ENCODE measurements around the gene ANP32D.
"Not testable (repeated sequence)": the region's sequence is repeated elsewhere in the genome, so short reads cannot be mapped to it uniquely, and the experiment has no call there.

Gene ANP32D

GRCh38 chr12:48472259-48472658 lies at the start of gene ANP32D:
TSS of gene ANP32D (plus strand) at chr12:48472559. CDS start at chr12:48472665, 106 bp downstream.
- peaks cover 63% of the 10 kb centered on the region for H3K9me3 ChIP-seq (ENCODE audit: insufficient read depth, low read depth, low read length)
- no peaks in the 10 kb centered on the region for H3K36me3 ChIP-seq (ENCODE audit: insufficient read depth, low read depth, low read length)
- H3K4me1 ChIP-seq (ENCODE audit: insufficient read depth, low read length) = no peaks in the 10 kb centered on the region
- H3K27me3 ChIP-seq (ENCODE audit: insufficient read depth, low read length) = no peaks in the 10 kb centered on the region
- H3K9ac ChIP-seq (ENCODE audit: low read depth, low read length) = no peak within 1 kb of the TSS
- no peak within 1 kb of the TSS for H3K4me3 ChIP-seq (ENCODE audit: low read length)
- no peak within 1 kb of the TSS for H3K27ac ChIP-seq (ENCODE audit: low read length)

- no peak overlapping the region for H3K9ac ChIP-seq (ENCODE audit: low read depth, low read length)
Measured at GRCh38 chr12:48423171-48423570, 49.2 kb upstream of the ANP32D start.

GRCh38 chr12:48424644-48425043 lies 47.7 kb upstream of the ANP32D start:
- Histone ChIP-seq H3K27ac (ENCODE audit: low read length) (no peak overlapping the region), H3K9ac (ENCODE audit: low read depth, low read length) (no peak overlapping the region), H3K36me3 (ENCODE audit: insufficient read depth, low read depth, low read length) (no peaks in the 10 kb centered on the region), H3K9me3 (ENCODE audit: insufficient read depth, low read depth, low read length) (0 out of 2 replicates have a peak, but pooled peaks cover 4% of the 10 kb centered on the region), H3K4me3 (ENCODE audit: low read length) (no peak overlapping the region), H3K4me1 (ENCODE audit: insufficient read depth, low read length) (peaks cover 10% of the 10 kb centered on the region; the same call in 1 of the 2 replicates), H3K27me3 (ENCODE audit: insufficient read depth, low read length) (peaks cover 18% of the 10 kb centered on the region)

More at GRCh38 chr12:48423171-48423570, 49.2 kb upstream of the ANP32D start:
- H3K4me3 ChIP-seq (ENCODE audit: low read length) = no peak overlapping the region
- H3K36me3 ChIP-seq (ENCODE audit: insufficient read depth, low read depth, low read length) = no peaks in the 10 kb centered on the region
- H3K9me3 ChIP-seq (ENCODE audit: insufficient read depth, low read depth, low read length) = no peaks in the 10 kb centered on the region
- no peak overlapping the region for H3K27ac ChIP-seq (ENCODE audit: low read length)
- H3K4me1 ChIP-seq (ENCODE audit: insufficient read depth, low read length) = peaks cover 12% of the 10 kb centered on the region; the same call in 1 of the 2 replicates
- peaks cover 29% of the 10 kb centered on the region for H3K27me3 ChIP-seq (ENCODE audit: insufficient read depth, low read length)

GRCh38 chr12:48434016-48434415 lies 38.3 kb upstream of the ANP32D start:
- not testable (repeated sequence) for H3K4me3 ChIP-seq (ENCODE audit: low read length); H3K9ac ChIP-seq (ENCODE audit: low read depth, low read length); H3K27me3 ChIP-seq (ENCODE audit: insufficient read depth, low read length); H3K27ac ChIP-seq (ENCODE audit: low read length); H3K4me1 ChIP-seq (ENCODE audit: insufficient read depth, low read length); H3K36me3 ChIP-seq (ENCODE audit: insufficient read depth, low read depth, low read length)
- peaks cover 14% of the 10 kb centered on the region; the same call in 1 of the 2 replicates for H3K9me3 ChIP-seq (ENCODE audit: insufficient read depth, low read depth, low read length)

- Histone ChIP-seq H3K36me3 (ENCODE audit: insufficient read depth, low read depth, low read length) (no peaks in the 10 kb centered on the region), H3K27ac (ENCODE audit: low read length) (no peak overlapping the region), H3K4me1 (ENCODE audit: insufficient read depth, low read length) (peaks cover 2% of the 10 kb centered on the region; the same call in 1 of the 2 replicates), H3K9me3 (ENCODE audit: insufficient read depth, low read depth, low read length) (no peaks in the 10 kb centered on the region), H3K9ac (ENCODE audit: low read depth, low read length) (no peak overlapping the region), H3K27me3 (ENCODE audit: insufficient read depth, low read length) (no peaks in the 10 kb centered on the region), H3K4me3 (ENCODE audit: low read length) (no peak overlapping the region)
Measured at GRCh38 chr12:48441069-48441468, 31.3 kb upstream of the ANP32D start.

- no peaks in the 10 kb centered on the region for H3K9me3 ChIP-seq (ENCODE audit: insufficient read depth, low read depth, low read length)
- no peak overlapping the region for H3K27ac ChIP-seq (ENCODE audit: low read length)
- no peak overlapping the region for H3K9ac ChIP-seq (ENCODE audit: low read depth, low read length)
- no peaks in the 10 kb centered on the region for H3K27me3 ChIP-seq (ENCODE audit: insufficient read depth, low read length)
- H3K4me3 ChIP-seq (ENCODE audit: low read length) = no peak overlapping the region
- no peaks in the 10 kb centered on the region for H3K36me3 ChIP-seq (ENCODE audit: insufficient read depth, low read depth, low read length)
- H3K4me1 ChIP-seq (ENCODE audit: insufficient read depth, low read length) = peaks cover 4% of the 10 kb centered on the region; the same call in 1 of the 2 replicates
Measured at GRCh38 chr12:48442179-48442847, 30.0 kb upstream of the ANP32D start.

GRCh38 chr12:48445538-48445937 lies 26.8 kb upstream of the ANP32D start:
- Histone ChIP-seq H3K27ac (ENCODE audit: low read length) (no peak overlapping the region), H3K9ac (ENCODE audit: low read depth, low read length) (no peak overlapping the region), H3K4me3 (ENCODE audit: low read length) (no peak overlapping the region), H3K27me3 (ENCODE audit: insufficient read depth, low read length) (no peaks in the 10 kb centered on the region), H3K4me1 (ENCODE audit: insufficient read depth, low read length) (peaks cover 4% of the 10 kb centered on the region; the same call in 1 of the 2 replicates), H3K9me3 (ENCODE audit: insufficient read depth, low read depth, low read length) (peaks cover 7% of the 10 kb centered on the region), H3K36me3 (ENCODE audit: insufficient read depth, low read depth, low read length) (no peaks in the 10 kb centered on the region)

- Histone ChIP-seq H3K4me1 (ENCODE audit: insufficient read depth, low read length) (peaks cover 4% of the 10 kb centered on the region; the same call in 1 of the 2 replicates), H3K9me3 (ENCODE audit: insufficient read depth, low read depth, low read length) (peaks cover 7% of the 10 kb centered on the region), H3K9ac (ENCODE audit: low read depth, low read length) (no peak overlapping the region), H3K36me3 (ENCODE audit: insufficient read depth, low read depth, low read length) (no peaks in the 10 kb centered on the region), H3K27ac (ENCODE audit: low read length) (no peak overlapping the region), H3K27me3 (ENCODE audit: insufficient read depth, low read length) (no peaks in the 10 kb centered on the region), H3K4me3 (ENCODE audit: low read length) (no peak overlapping the region)
Measured at GRCh38 chr12:48446161-48446776, 26.1 kb upstream of the ANP32D start.

GRCh38 chr12:48447755-48448154 lies 24.6 kb upstream of the ANP32D start:
- no peak overlapping the region for H3K9ac ChIP-seq (ENCODE audit: low read depth, low read length)
- H3K27me3 ChIP-seq (ENCODE audit: insufficient read depth, low read length) = no peaks in the 10 kb centered on the region
- peaks cover 4% of the 10 kb centered on the region; the same call in 1 of the 2 replicates for H3K4me1 ChIP-seq (ENCODE audit: insufficient read depth, low read length)
- no peaks in the 10 kb centered on the region for H3K36me3 ChIP-seq (ENCODE audit: insufficient read depth, low read depth, low read length)
- peaks cover 7% of the 10 kb centered on the region for H3K9me3 ChIP-seq (ENCODE audit: insufficient read depth, low read depth, low read length)
- H3K27ac ChIP-seq (ENCODE audit: low read length) = no peak overlapping the region
- no peak overlapping the region for H3K4me3 ChIP-seq (ENCODE audit: low read length)

GRCh38 chr12:48451372-48451771 lies 21.0 kb upstream of the ANP32D start:
- H3K27ac ChIP-seq (ENCODE audit: low read length) = no peak overlapping the region
- H3K4me3 ChIP-seq (ENCODE audit: low read length) = no peak overlapping the region
- H3K9me3 ChIP-seq (ENCODE audit: insufficient read depth, low read depth, low read length) = peaks cover 7% of the 10 kb centered on the region
- H3K9ac ChIP-seq (ENCODE audit: low read depth, low read length) = no peak overlapping the region
- no peaks in the 10 kb centered on the region for H3K27me3 ChIP-seq (ENCODE audit: insufficient read depth, low read length)
- H3K36me3 ChIP-seq (ENCODE audit: insufficient read depth, low read depth, low read length) = no peaks in the 10 kb centered on the region
- H3K4me1 ChIP-seq (ENCODE audit: insufficient read depth, low read length) = no peaks in the 10 kb centered on the region; the same call in 1 of the 2 replicates

GRCh38 chr12:48452961-48453360 lies 19.4 kb upstream of the ANP32D start:
- H3K4me1 ChIP-seq (ENCODE audit: insufficient read depth, low read length); H3K4me3 ChIP-seq (ENCODE audit: low read length); H3K36me3 ChIP-seq (ENCODE audit: insufficient read depth, low read depth, low read length); H3K9me3 ChIP-seq (ENCODE audit: insufficient read depth, low read depth, low read length); H3K27me3 ChIP-seq (ENCODE audit: insufficient read depth, low read length); H3K9ac ChIP-seq (ENCODE audit: low read depth, low read length); H3K27ac ChIP-seq (ENCODE audit: low read length): not testable (repeated sequence)

- Histone ChIP-seq H3K27ac (ENCODE audit: low read length) (no peak overlapping the region), H3K36me3 (ENCODE audit: insufficient read depth, low read depth, low read length) (no peaks in the 10 kb centered on the region), H3K4me3 (ENCODE audit: low read length) (no peak overlapping the region), H3K9ac (ENCODE audit: low read depth, low read length) (no peak overlapping the region), H3K27me3 (ENCODE audit: insufficient read depth, low read length) (no peaks in the 10 kb centered on the region), H3K9me3 (ENCODE audit: insufficient read depth, low read depth, low read length) (peaks cover 6% of the 10 kb centered on the region; the same call in 1 of the 2 replicates), H3K4me1 (ENCODE audit: insufficient read depth, low read length) (no peaks in the 10 kb centered on the region)
Measured at GRCh38 chr12:48454667-48455066, 17.7 kb upstream of the ANP32D start.

All from iPS-20b (cell line).